Endodermal cell (in vitro differentiated cells): ENCODE data around the gene SEMA4F. TPM values are rescaled to one million over a fixed set of nuclear protein-coding genes. Genes with fewer than 3 reads are reported as not detected.

Experiments used
- DNase-seq: peaks from one replicate; pipeline ENCODE4 v3.0.0-alpha.2; 2017
- H3K27ac ChIP-seq: 2 replicates; pipeline ENCODE4 v1.5.1; 2013; ENCODE audit warnings: mild to moderate bottlenecking, low read depth, low read length, moderate library complexity
- H3K27me3 ChIP-seq: 2 replicates; pipeline ENCODE4 v1.6.1; 2013; ENCODE audit warnings: mild to moderate bottlenecking, low read length, moderate library complexity; ENCODE audit not compliant: insufficient read depth, control insufficient read depth, poor library complexity, severe bottlenecking
- H3K36me3 ChIP-seq: 2 replicates; pipeline ENCODE4 v1.7.0; 2013; ENCODE audit warnings: mild to moderate bottlenecking, low read length, moderate library complexity; ENCODE audit not compliant: control insufficient read depth, insufficient read depth
- H3K4me1 ChIP-seq: one replicate; pipeline ENCODE4 v1.7.0; 2013; ENCODE audit warnings: low read length; ENCODE audit not compliant: control insufficient read depth, insufficient read depth
- H3K4me3 ChIP-seq: 2 replicates; pipeline ENCODE4 v1.5.1; 2013; ENCODE audit warnings: mild to moderate bottlenecking, low read length, moderate library complexity
- H3K9ac ChIP-seq: 2 replicates; pipeline ENCODE4 v1.6.1; 2013; ENCODE audit warnings: mild to moderate bottlenecking, low read length, moderate library complexity; ENCODE audit not compliant: poor library complexity, severe bottlenecking; ENCODE audit errors: extremely low read depth
- H3K9me3 ChIP-seq: 2 replicates; pipeline ENCODE4 v1.6.1; 2013; ENCODE audit warnings: mild to moderate bottlenecking, low read length, moderate library complexity; ENCODE audit not compliant: control insufficient read depth
- H3K27ac Mint-ChIP-seq: 2 replicates; pipeline ENCODE4 v1.8.0; 2020; ENCODE audit warnings: mixed read lengths
- H3K27me3 Mint-ChIP-seq: 2 replicates; pipeline ENCODE4 v1.8.0; 2021; ENCODE audit warnings: mild to moderate bottlenecking, mixed read lengths; ENCODE audit not compliant: insufficient read depth
- H3K36me3 Mint-ChIP-seq: 2 replicates; pipeline ENCODE4 v1.8.0; 2020; ENCODE audit warnings: low read depth, mixed read lengths
- H3K4me1 Mint-ChIP-seq: 2 replicates; pipeline ENCODE4 v1.8.0; 2020; ENCODE audit warnings: mixed read lengths
- H3K4me3 Mint-ChIP-seq: 2 replicates; pipeline ENCODE4 v1.8.0; 2020; ENCODE audit warnings: mild to moderate bottlenecking, moderate library complexity, mixed read lengths
- H3K9me3 Mint-ChIP-seq: 2 replicates; pipeline ENCODE4 v1.8.0; 2020; ENCODE audit warnings: mild to moderate bottlenecking, mixed read lengths
- WGBS, 2 experiments: methylation state at CpG; one replicate each; pipeline versions ENCODE4 v1.1.5 to v1.1.7; 2013; ENCODE audit warnings: missing lambda C conversion rate in 2 of 2, mixed read lengths in 1 of 2; ENCODE audit not compliant: insufficient coverage in 1 of 2, insufficient read length in 1 of 2; 5-methylcytosine and 5-hydroxymethylcytosine counted together
- total RNA-seq, 2 donors: library from RNA; stranded (reverse); fragmentation: NEBNext Ultra II Directional in 1 of 2; extraction: Animal tissue kit (Norgen Biotek cat#: 25700) in 1 of 2; gene quantifications; 2 replicates in 1 of 2; 3 replicates in 1 of 2; pipeline ENCODE4 v1.2.1, GENCODE V29; 2021
- TF ChIP-seq, protein P1 (sequence below): fragments of 200-600 bp; sonication (generic); conservative IDR thresholded peaks from 2 replicates; pipeline ENCODE4 v1.5.0; 2021; ENCODE audit warnings: antibody characterized with exemption, mild to moderate bottlenecking

The SEMA4F gene
- total RNA-seq, 2 donors from 2014 or later = 7.0 to 10.1 TPM

DNA sequence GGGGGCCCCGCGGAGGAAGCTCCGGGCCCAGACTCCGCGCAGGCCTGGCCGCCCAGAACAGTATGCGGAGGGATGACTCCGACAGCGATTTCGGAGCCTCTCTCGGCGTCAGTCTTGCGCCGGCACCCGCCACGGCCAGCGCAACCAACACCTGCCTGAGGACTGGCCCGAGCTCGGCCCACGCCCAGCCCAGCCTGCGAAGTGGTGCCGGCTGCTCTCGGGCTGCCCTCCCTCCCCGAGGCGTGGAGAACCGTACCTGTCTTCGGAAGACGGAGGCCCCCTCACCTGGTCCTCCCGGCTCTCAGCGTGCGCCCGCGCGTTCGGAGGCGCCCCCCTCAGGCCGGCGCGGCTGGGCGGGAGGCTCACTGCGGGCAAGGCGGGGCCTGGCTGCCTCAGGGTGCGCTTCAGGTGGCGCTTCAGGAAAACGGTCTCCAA is 6.0 kb upstream of the SEMA4F start, which contains the start of gene M1AP:
Gene M1AP (minus strand): TSS at position 322 of the 435 bp plus-strand sequence. CDS start 8,055 bp downstream, outside the sequence.
- H3K4me3 Mint-ChIP-seq = peak within 1 kb of the TSS; percentile 39
- Histone ChIP-seq H3K4me3 (no peak within 1 kb of the TSS), H3K4me1 (peaks cover 2% of the 10 kb centered on the region), H3K9ac (no peak within 1 kb of the TSS), H3K27me3 (peaks cover 14% of the 10 kb centered on the region), H3K27ac (no peak within 1 kb of the TSS), H3K9me3 (peaks cover 11% of the 10 kb centered on the region), H3K36me3 (no peaks in the 10 kb centered on the region)
- H3K4me1 Mint-ChIP-seq = peaks cover 13% of the 10 kb centered on the region
- TF ChIP-seq, protein P1, sequence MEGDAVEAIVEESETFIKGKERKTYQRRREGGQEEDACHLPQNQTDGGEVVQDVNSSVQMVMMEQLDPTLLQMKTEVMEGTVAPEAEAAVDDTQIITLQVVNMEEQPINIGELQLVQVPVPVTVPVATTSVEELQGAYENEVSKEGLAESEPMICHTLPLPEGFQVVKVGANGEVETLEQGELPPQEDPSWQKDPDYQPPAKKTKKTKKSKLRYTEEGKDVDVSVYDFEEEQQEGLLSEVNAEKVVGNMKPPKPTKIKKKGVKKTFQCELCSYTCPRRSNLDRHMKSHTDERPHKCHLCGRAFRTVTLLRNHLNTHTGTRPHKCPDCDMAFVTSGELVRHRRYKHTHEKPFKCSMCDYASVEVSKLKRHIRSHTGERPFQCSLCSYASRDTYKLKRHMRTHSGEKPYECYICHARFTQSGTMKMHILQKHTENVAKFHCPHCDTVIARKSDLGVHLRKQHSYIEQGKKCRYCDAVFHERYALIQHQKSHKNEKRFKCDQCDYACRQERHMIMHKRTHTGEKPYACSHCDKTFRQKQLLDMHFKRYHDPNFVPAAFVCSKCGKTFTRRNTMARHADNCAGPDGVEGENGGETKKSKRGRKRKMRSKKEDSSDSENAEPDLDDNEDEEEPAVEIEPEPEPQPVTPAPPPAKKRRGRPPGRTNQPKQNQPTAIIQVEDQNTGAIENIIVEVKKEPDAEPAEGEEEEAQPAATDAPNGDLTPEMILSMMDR = peak; percentile 73
- H3K27ac Mint-ChIP-seq = no peak within 1 kb of the TSS
- peaks cover 19% of the 10 kb centered on the region for H3K9me3 Mint-ChIP-seq
- DNase-seq = peak; percentile 89
- WGBS, 2 experiments = 38 to 54% methylated on average over 19 to 45 of the region's 45 CpGs
- H3K27me3 Mint-ChIP-seq = peaks cover 32% of the 10 kb centered on the region
- H3K36me3 Mint-ChIP-seq = no peaks in the 10 kb centered on the region

DNA sequence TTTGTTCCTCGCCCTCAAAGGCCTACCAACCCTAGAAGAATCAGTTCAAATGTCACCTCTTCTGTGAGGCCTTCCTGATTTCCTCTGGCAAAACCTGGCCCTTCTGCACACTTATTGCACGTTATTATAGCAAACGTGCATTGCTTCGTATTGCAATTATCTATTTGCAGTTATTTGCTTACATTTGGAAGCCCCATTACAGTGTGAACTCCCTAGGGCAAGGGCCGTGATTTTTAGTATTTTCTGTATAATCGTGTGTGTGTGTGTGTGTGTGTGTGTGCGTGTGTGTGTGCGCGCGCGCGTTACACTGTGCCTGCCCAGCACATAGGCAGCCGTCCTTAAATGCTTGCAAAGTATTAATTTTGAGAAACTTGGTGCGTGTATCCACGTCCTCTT is 460 bp upstream of the SEMA4F start:
- TF ChIP-seq, protein P1 = no peak
- H3K27me3 Mint-ChIP-seq = peaks cover 56% of the 10 kb centered on the region
- Histone ChIP-seq H3K27me3 (peaks cover 46% of the 10 kb centered on the region), H3K9ac (no peak overlapping the region), H3K4me3 (peak overlapping the region; percentile 80), H3K36me3 (no peaks in the 10 kb centered on the region), H3K9me3 (peaks cover 7% of the 10 kb centered on the region), H3K4me1 (peaks cover 2% of the 10 kb centered on the region), H3K27ac (no peak overlapping the region)
- peaks cover 13% of the 10 kb centered on the region for H3K4me1 Mint-ChIP-seq
- no peaks in the 10 kb centered on the region for H3K36me3 Mint-ChIP-seq
- H3K4me3 Mint-ChIP-seq = peak overlapping the region; percentile 52
- WGBS, 2 experiments = 43 to 86% methylated on average over 5 to 15 of the region's 15 CpGs
- peaks cover 16% of the 10 kb centered on the region for H3K9me3 Mint-ChIP-seq
- no peak for DNase-seq
- no peak overlapping the region for H3K27ac Mint-ChIP-seq

DNA sequence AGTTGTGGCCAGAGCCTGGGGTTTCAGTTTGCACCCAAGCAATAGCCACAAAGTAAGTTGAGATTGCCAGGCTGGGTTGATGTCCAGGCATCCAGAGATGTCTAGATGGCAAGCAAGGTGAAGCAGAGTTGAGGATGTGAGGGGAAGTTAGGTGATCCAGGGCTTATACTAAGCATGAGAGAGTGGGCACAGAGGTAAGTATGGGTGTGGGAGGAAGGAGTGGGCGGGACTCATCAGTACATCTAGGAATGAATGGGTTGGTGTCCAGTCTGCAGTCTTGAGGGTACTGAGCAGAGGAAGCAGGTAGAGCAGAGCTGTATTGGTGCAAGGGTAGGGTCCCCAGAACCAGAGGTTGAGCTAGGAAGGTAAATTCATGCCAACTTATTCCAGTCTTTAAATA is 1.5 kb downstream of the SEMA4F start:
- Mint-ChIP-seq H3K4me3 (no peak overlapping the region), H3K9me3 (peaks cover 5% of the 10 kb centered on the region), H3K27ac (no peak overlapping the region), H3K36me3 (no peaks in the 10 kb centered on the region), H3K27me3 (peaks cover 42% of the 10 kb centered on the region), H3K4me1 (peaks cover 11% of the 10 kb centered on the region)
- no peak overlapping the region for H3K4me3 ChIP-seq
- H3K9ac ChIP-seq = no peak overlapping the region
- no peak overlapping the region for H3K27ac ChIP-seq
- no peaks in the 10 kb centered on the region for H3K36me3 ChIP-seq
- TF ChIP-seq, protein P1 = no peak
- 94 to 100% methylated on average over 1 of the region's 1 CpG for WGBS, 2 experiments
- H3K9me3 ChIP-seq = no peaks in the 10 kb centered on the region
- no peak for DNase-seq
- peaks cover 37% of the 10 kb centered on the region for H3K27me3 ChIP-seq
- peaks cover 2% of the 10 kb centered on the region for H3K4me1 ChIP-seq
